HepG2 (cell line): ENCODE data around the gene TOM1L1.

Experiments
- ARID2 ChIP-seq: sonication (generic); formaldehyde crosslinking; IDR thresholded peaks from 2 replicates; pipeline ENCODE4 v1.8.1; 2022; ENCODE audit warnings: mild to moderate bottlenecking, missing genetic modification reagents, borderline replicate concordance
- BRD4 ChIP-seq: sonication (generic); formaldehyde crosslinking; IDR thresholded peaks from 2 replicates; pipeline ENCODE4 v1.4.0; 2020; ENCODE audit warnings: missing genetic modification reagents
- CTCF ChIP-seq: sonication (generic); formaldehyde crosslinking; IDR thresholded peaks from 2 replicates; pipeline ENCODE4 v1.5.0; 2020; ENCODE audit warnings: mild to moderate bottlenecking, missing genetic modification reagents, moderate library complexity
- FOSL2 ChIP-seq: sonication (generic); formaldehyde crosslinking; IDR thresholded peaks from 2 replicates; pipeline ENCODE4 v1.4.0; 2020; ENCODE audit warnings: missing genetic modification reagents
- HMGXB3 ChIP-seq: sonication (generic); formaldehyde crosslinking; IDR thresholded peaks from 2 replicates; pipeline ENCODE4 v1.4.0; 2020; ENCODE audit warnings: missing genetic modification reagents, borderline replicate concordance
- JUNB ChIP-seq: sonication (generic); formaldehyde crosslinking; IDR thresholded peaks from 2 replicates; pipeline ENCODE4 v1.8.0; 2022; ENCODE audit warnings: missing genetic modification reagents, mild to moderate bottlenecking, borderline replicate concordance
- JUND ChIP-seq: sonication (generic); formaldehyde crosslinking; IDR thresholded peaks from 2 replicates; pipeline ENCODE4 v1.8.0; 2022; ENCODE audit warnings: mild to moderate bottlenecking, missing genetic modification reagents
- PCBP2 ChIP-seq: fragments of 200-400 bp; formaldehyde crosslinking; optimal IDR thresholded peaks from 2 replicates; pipeline ENCODE3; 2018; ENCODE audit warnings: low read length, low read depth; ENCODE audit not compliant: poor library complexity, severe bottlenecking
- TCF7L2 ChIP-seq: IDR thresholded peaks from 2 replicates; pipeline ENCODE4 v1.6.1; 2011; ENCODE audit warnings: mild to moderate bottlenecking, low read depth, low read length, moderate library complexity
- ZNF281 ChIP-seq: sonication (generic); formaldehyde crosslinking; IDR thresholded peaks from 2 replicates; pipeline ENCODE4 v1.4.0; 2020; ENCODE audit warnings: missing genetic modification reagents, borderline replicate concordance
- ZNF639 ChIP-seq: conservative IDR thresholded peaks from 2 replicates; pipeline ENCODE4 v1.6.1; 2018; ENCODE audit warnings: missing genetic modification reagents

- no peak for TF ChIP-seq JUNB (CRISPR knock-in tag)
- TF ChIP-seq PCBP2: no peak
- TF ChIP-seq TCF7L2: no peak
- TF ChIP-seq ARID2 (CRISPR knock-in tag): no peak
- no peak for TF ChIP-seq BRD4
- TF ChIP-seq HMGXB3 (CRISPR knock-in tag): no peak
- no peak for TF ChIP-seq FOSL2 (CRISPR knock-in tag)
- TF ChIP-seq JUND (CRISPR knock-in tag): no peak
- no peak for TF ChIP-seq ZNF639
- no peak for TF ChIP-seq CTCF
- TF ChIP-seq ZNF281 (CRISPR knock-in tag): no peak
Measured at GRCh38 chr17:54867634-54868033, 33.0 kb upstream of the TOM1L1 start.
